ENCODE data around the gene GNAZ.

GRCh38 chr22:23109441-23109978 is 39.2 kb downstream of the GNAZ start:
- TF ChIP-seq EP300 (IDR thresholded peaks at IDR 0.05; ENCODE audit: borderline replicate concordance) (no peak), FOXM1 (IDR thresholded peaks at IDR 0.05; ENCODE audit: borderline replicate concordance, low read depth) (no peak), TCF12 (IDR thresholded peaks at IDR 0.05; ENCODE audit: low read depth) (no peak), REST (IDR thresholded peaks at IDR 0.05; ENCODE audit: low read depth) (no peak)

Measured in Ishikawa (cell line).